Activated naive CD8-positive, alpha-beta T cell treated with anti-CD3 and anti-CD28 coated beads, Interleukin-2, amount 50 U/mL, for 24 hours (primary cell): ENCODE data around the gene UBXN2A.
"Not testable (repeated sequence)": the region's sequence is repeated elsewhere in the genome, so short reads cannot be mapped to it uniquely, and the experiment has no call there.

ENCODE experiments used
- ATAC-seq: fragments of 150-1000 bp; cut with Tn5 transposase; one replicate; pipeline ENCODE4 v1.10.0; 2021
- DNase-seq: peaks from one replicate; pipeline ENCODE4 v3.0.0; 2021
- H3K27ac Mint-ChIP-seq: one replicate; pipeline ENCODE4 v1.8.0; 2021; ENCODE audit warnings: mild to moderate bottlenecking, mixed read lengths
- H3K27me3 Mint-ChIP-seq: one replicate; pipeline ENCODE4 v1.8.0; 2021; ENCODE audit warnings: mixed read lengths
- H3K36me3 Mint-ChIP-seq: one replicate; pipeline ENCODE4 v1.8.0; 2021; ENCODE audit warnings: low read depth, mixed read lengths
- H3K4me1 Mint-ChIP-seq: one replicate; pipeline ENCODE4 v1.8.0; 2021; ENCODE audit warnings: mixed read lengths
- H3K4me3 Mint-ChIP-seq: one replicate; pipeline ENCODE4 v1.8.0; 2021; ENCODE audit warnings: mild to moderate bottlenecking, moderate library complexity, mixed read lengths
- H3K9me3 Mint-ChIP-seq: one replicate; pipeline ENCODE4 v1.8.0; 2021; ENCODE audit warnings: mixed read lengths

UBXN2A gene

DNA sequence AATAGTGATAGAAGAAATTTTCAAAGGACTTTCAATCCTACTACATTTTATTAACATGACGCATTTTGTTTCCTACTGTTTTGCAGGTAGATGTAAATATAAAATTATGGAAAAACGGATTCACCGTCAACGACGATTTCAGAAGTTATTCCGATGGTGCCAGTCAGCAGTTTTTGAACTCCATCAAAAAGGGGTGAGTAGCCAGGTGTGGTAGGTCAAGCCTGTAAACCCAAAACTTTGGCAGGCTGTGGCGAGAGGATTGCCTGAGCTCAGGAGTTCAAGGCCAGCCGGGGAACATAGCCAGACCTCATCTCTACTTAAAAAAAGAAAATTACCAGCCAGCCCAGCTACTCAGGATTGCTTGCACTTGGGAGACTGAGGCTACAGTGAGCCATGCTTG lies 36.6 kb downstream of the UBXN2A start:
- Mint-ChIP-seq H3K27ac (no peak overlapping the region), H3K27me3 (no peaks in the 10 kb centered on the region), H3K4me1 (no peaks in the 10 kb centered on the region), H3K9me3 (no peaks in the 10 kb centered on the region), H3K4me3 (no peak overlapping the region), H3K36me3 (peaks cover 6% of the 10 kb centered on the region)
- DNase-seq (no peak), ATAC-seq (no peak)

DNA sequence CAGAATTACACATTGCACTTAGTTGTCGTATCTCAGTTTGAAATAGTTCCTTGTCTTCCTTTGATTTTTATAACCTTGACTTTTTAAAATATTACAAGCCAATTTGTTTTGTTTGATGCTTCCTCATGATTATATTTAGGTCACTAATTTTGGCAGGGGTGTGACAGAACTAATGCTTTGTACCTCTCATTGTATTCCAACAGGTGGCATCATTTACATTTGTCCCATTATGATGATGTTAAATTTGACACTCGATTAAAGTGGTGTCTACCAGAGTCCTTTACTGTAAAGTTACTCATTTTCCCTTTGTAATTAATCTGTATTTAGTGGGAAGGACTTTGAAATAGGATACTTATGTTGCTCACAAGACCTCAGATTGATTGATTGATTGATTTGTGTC lies 48.1 kb downstream of the UBXN2A start:
- Mint-ChIP-seq H3K27ac (no peak overlapping the region), H3K36me3 (peaks cover 4% of the 10 kb centered on the region), H3K4me3 (no peak overlapping the region), H3K4me1 (no peaks in the 10 kb centered on the region), H3K9me3 (no peaks in the 10 kb centered on the region), H3K27me3 (no peaks in the 10 kb centered on the region)
- ATAC-seq (no peak), DNase-seq (no peak)

DNA sequence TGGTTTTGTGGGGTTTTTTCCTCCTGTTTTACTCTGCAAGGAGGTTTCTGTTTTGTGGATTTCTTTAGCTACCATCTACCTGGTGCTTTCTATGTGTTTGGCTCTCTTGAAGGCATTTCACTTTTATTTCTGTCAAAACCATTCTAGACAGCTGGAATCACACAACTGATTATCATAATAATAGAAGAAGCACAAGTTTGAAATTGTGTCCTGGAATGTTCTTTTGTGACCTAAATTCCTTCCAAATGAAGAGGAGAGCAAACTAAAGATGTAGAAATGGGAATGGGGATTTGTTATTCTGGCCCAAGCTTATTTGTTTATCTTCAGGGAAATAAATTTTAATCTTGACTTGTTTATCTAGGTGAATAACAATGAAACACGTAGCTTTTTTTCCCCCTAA lies 52.7 kb downstream of the UBXN2A start:
- H3K4me3 Mint-ChIP-seq: no peak overlapping the region
- H3K9me3 Mint-ChIP-seq: no peaks in the 10 kb centered on the region
- no peaks in the 10 kb centered on the region for H3K4me1 Mint-ChIP-seq
- ATAC-seq: no peak
- no peaks in the 10 kb centered on the region for H3K27me3 Mint-ChIP-seq
- DNase-seq: no peak
- H3K36me3 Mint-ChIP-seq: peaks cover 2% of the 10 kb centered on the region
- no peak overlapping the region for H3K27ac Mint-ChIP-seq

DNA sequence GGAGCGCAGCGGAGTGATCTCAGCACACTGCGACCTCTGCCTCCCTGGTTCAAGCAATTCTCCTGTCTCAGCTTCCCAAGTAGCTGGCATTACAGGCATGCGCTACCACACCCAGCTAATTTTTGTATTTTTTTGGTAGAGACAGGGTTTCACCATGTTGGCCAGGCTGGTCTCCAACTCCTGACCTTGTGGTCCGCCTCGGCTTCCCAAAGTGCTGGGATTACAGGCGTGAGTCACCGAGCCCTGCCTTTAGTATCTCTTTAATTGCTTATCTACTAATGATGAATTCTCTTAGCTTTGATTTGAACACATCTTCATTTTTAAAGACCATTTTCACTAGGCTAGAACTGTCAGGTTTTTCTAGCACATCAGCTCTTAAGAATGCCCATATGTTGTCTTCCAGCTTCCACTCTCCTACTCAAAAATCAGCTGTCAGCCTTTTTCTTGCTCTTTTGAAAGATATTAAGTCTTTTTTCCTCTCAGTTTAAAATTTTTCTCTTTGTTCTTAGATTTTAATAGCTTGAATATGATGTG lies 53.5 kb downstream of the UBXN2A start:
- Mint-ChIP-seq H3K27ac (no peak overlapping the region), H3K27me3 (no peaks in the 10 kb centered on the region)

DNA sequence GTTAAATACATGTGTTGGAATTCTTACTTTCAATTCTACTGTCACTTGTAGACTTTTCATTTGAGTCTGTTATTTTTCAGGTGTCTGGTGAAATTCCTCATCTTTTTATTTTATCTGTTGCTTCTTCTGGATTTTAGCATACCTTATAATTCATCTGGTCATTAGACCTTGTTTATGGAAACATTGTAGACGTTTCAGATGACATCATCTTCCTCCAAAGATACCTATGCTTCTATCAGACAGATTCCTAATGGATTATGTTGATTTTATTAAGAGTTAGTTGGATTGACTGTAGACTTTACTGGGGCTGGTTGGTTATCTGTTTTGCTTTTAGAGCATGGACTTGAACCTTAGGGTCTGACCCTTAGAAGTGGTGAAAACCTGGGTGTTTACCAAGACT lies 54.3 kb downstream of the UBXN2A start:
- no peak for DNase-seq
- H3K36me3 Mint-ChIP-seq: peaks cover 2% of the 10 kb centered on the region
- H3K4me3 Mint-ChIP-seq: no peak overlapping the region
- ATAC-seq: no peak
- no peaks in the 10 kb centered on the region for H3K4me1 Mint-ChIP-seq
- H3K9me3 Mint-ChIP-seq: no peaks in the 10 kb centered on the region
- H3K27ac Mint-ChIP-seq: no peak overlapping the region
- H3K27me3 Mint-ChIP-seq: no peaks in the 10 kb centered on the region

More for the DNA sequence above, 53.5 kb downstream of the UBXN2A start:
- Mint-ChIP-seq H3K4me1 (no peaks in the 10 kb centered on the region), H3K36me3 (peaks cover 2% of the 10 kb centered on the region), H3K9me3 (no peaks in the 10 kb centered on the region), H3K4me3 (no peak overlapping the region)
- no peak for ATAC-seq
- no peak for DNase-seq

DNA sequence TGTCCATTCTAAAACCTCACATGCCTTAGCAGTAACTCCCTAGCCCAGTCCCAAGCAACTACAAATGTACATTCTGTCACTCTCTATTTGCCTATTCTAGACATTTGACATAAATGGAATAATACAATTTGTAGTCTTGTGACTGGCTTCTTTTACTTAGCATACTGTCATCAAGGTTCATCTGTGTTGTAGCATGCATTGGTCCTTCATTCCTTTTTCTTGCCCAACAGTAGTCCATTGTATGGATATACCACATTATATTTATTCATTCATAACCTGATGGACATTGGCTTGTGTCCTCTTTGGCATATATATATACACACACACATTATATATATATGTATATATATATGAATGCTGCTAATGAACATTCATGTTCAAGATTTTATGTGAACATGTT lies 67.4 kb downstream of the UBXN2A start:
- no peak overlapping the region for H3K27ac Mint-ChIP-seq
- H3K4me1 Mint-ChIP-seq: peaks cover 5% of the 10 kb centered on the region
- ATAC-seq (no peak), DNase-seq (no peak)
- H3K4me3 Mint-ChIP-seq: no peak overlapping the region
- no peaks in the 10 kb centered on the region for H3K9me3 Mint-ChIP-seq
- no peaks in the 10 kb centered on the region for H3K36me3 Mint-ChIP-seq
- H3K27me3 Mint-ChIP-seq: peaks cover 25% of the 10 kb centered on the region

DNA sequence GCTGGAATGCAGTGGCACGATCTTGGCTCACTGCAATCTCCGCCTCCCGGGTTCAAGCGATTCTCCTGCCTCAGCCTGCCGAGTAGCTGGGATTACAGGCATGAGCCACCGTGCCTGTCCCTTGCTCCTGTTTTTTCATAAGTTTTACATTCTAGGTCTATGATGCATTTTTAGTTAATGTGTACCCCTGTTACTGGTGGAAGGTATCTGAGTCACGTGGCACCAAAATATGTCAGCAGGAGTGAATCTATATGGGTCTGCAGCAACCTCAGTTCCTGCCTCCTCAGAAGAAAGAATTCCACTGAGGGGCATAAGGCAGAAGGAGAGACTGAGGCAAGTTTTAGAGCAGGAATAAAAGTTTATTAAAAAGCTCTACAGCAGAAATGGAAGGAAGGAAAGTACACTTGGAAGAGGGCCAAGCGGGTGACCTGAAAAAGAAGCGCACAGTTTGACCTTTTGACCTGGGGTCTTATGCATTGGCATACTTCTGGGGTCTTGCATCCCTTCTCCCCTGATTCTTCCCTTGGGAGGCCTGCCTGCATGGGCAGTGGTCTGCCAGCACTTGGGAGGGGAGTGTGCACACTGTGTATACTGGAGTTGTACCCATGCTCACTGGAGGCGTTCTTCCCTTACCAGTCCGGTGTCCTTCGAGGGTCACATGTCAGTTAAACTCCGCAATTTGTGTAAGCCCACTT lies 68.6 kb downstream of the UBXN2A start:
- peaks cover 25% of the 10 kb centered on the region for H3K27me3 Mint-ChIP-seq
- ATAC-seq (no peak), DNase-seq (no peak)
- no peak overlapping the region for H3K27ac Mint-ChIP-seq
- H3K4me1 Mint-ChIP-seq: peaks cover 5% of the 10 kb centered on the region
- H3K36me3 Mint-ChIP-seq: no peaks in the 10 kb centered on the region
- no peak overlapping the region for H3K4me3 Mint-ChIP-seq
- H3K9me3 Mint-ChIP-seq: no peaks in the 10 kb centered on the region

DNA sequence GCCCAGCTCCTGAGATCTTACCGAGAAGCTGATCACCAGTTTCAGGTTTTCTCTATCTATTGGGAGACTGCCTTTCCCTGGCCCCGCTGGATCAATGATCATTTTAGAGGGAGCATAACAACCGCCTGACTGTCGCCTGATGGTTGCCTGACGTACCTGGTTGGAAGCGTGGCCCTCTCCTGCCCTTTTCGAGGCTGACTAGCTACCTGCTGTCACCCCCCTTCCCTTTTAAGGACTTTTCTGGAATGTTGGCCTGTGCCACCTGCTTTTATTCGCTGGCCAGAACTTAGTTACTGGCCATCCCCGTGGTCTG lies 69.1 kb downstream of the UBXN2A start:
- Mint-ChIP-seq H3K27ac (no peak overlapping the region), H3K4me3 (no peak overlapping the region), H3K4me1 (peaks cover 5% of the 10 kb centered on the region), H3K9me3 (no peaks in the 10 kb centered on the region), H3K36me3 (no peaks in the 10 kb centered on the region), H3K27me3 (peaks cover 25% of the 10 kb centered on the region)
- DNase-seq (no peak), ATAC-seq (no peak)

DNA sequence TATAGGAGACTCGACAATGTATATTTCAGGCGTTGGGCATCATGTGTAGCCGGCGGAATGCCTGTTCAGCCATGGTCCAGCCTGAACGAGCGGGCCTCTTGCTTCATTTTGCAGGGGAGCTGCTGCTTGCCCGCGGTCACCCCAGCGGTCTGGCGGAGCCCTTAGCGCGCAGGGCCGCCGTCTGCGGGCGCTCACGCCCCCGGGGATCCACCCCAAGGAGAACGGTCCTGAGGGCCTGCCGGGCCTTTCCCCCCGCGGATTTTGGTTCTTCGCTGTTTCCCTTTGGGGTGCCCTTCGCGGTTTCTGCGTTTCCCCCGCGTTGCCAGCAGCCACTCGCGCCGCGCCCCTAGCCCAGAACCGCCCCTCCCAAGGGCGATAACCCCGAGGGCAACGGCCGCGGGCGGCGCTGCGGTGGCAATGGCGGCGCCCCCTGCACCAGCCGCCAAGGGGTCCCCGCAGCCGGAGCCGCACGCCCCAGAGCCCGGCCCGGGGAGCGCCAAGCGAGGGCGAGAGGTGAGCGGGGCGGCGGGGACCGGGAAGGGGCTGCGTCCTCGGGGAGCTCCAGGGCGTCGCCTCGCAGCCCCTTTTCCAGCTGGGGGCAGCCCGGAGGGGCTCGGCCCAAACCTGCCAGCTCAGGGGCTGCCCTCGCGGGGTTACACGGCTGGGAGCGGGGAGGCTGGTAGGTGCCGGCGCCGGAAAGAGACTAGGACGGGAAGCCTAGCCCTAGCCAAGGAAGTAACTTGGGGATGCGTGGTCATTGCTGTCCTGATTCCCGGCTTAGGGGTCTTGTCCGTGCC lies 69.6 kb downstream of the UBXN2A start, which contains the start of gene MFSD2B:
MFSD2B (plus strand) TSS at position 406 of the 797 bp plus-strand sequence; CDS start at position 418, 12 bp downstream.
- Mint-ChIP-seq H3K27ac (no peak within 1 kb of the TSS), H3K36me3 (no peaks in the 10 kb centered on the region), H3K4me3 (peak within 1 kb of the TSS; percentile 25), H3K4me1 (peaks cover 5% of the 10 kb centered on the region), H3K9me3 (no peaks in the 10 kb centered on the region), H3K27me3 (peaks cover 25% of the 10 kb centered on the region)
- ATAC-seq (no peak), DNase-seq (no peak)

DNA sequence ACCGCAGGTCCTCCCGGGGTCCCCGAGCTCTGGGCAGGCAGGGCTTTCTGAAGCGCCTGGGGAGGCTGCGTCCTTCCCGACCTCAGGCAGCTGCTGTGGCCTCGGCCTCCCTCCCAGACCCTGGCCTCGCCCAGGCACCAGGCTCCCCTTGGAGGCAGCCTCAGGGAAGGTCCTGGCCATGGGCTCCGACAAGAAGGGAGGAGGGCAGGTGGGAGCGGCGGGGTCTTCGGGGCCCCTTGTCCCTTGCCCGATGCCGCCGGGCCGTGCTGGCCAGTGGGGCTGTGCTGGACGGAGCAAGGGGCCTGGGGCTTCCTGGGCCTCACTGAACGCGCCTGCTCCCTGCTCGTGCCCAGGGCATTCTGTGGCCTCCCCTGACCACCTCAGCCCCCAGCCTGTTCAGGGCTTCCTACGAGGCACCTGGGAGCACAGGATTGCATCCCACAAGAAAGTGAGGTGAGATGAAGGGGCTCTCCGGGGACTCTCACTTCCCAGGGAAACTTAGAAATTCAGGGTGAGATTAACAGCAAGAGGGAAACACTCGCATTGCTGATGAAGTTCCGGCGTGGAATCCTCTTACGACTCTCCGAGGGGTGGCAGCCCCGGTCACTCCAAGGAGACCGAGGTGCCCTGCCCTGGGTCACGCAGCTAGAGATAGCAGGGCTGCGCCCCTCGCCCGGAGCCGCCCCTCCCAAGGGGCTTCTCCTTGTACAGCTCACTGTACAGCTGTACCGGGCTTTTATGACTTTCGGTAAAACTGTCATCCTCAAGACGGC lies 70.4 kb downstream of the UBXN2A start:
- no peaks in the 10 kb centered on the region for H3K36me3 Mint-ChIP-seq
- no peaks in the 10 kb centered on the region for H3K9me3 Mint-ChIP-seq
- DNase-seq (no peak), ATAC-seq (peak; percentile 34)
- no peak overlapping the region for H3K27ac Mint-ChIP-seq
- peaks cover 25% of the 10 kb centered on the region for H3K27me3 Mint-ChIP-seq
- peak overlapping the region; percentile 25 for H3K4me3 Mint-ChIP-seq
- H3K4me1 Mint-ChIP-seq: peaks cover 5% of the 10 kb centered on the region

DNA sequence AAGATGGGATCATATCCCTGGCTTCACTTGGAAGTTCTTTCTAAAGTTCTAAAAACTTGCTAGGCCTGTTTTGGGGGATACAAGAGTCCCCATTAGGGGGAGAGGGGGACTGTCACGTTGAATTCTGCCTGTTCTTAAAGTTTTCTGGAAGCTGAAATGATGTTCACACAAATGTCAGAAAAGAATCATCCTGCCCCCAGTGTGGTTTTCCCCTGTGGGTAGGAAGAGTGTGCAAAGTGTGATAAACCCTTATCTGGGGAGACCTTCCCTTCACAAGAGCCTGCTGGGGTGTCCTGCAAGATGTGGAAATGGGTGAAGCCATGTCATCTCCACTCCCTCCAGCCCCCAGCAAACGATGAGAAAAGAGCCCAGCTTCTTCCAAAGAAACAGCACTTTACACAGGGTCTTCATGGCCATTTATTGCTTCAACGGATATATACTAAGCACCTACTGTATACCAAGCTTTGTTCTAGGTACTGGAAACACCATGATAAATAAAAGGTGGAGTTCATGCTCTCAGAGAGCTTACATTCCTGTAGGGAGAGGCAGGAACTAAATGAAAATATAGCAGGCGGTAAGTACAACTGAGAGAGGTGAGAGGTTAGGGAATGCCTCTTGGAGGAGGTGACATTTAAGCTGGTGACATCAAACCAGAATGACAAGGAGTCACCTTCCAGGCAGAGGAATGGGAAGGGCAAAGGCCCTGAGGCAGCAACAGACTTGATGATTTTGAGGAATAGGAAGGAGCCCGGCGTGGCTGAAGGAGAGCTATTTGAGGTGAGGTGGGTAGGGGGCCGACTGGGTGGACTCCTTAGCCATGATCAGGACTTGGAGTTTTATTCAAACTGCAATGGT lies 71.2 kb downstream of the UBXN2A start:
- H3K9me3 Mint-ChIP-seq: no peaks in the 10 kb centered on the region
- H3K4me1 Mint-ChIP-seq: peaks cover 5% of the 10 kb centered on the region
- DNase-seq (no peak), ATAC-seq (peak; percentile 50)
- no peaks in the 10 kb centered on the region for H3K36me3 Mint-ChIP-seq
- H3K4me3 Mint-ChIP-seq: peak overlapping the region; percentile 25
- H3K27ac Mint-ChIP-seq: no peak overlapping the region
- H3K27me3 Mint-ChIP-seq: peaks cover 25% of the 10 kb centered on the region

DNA sequence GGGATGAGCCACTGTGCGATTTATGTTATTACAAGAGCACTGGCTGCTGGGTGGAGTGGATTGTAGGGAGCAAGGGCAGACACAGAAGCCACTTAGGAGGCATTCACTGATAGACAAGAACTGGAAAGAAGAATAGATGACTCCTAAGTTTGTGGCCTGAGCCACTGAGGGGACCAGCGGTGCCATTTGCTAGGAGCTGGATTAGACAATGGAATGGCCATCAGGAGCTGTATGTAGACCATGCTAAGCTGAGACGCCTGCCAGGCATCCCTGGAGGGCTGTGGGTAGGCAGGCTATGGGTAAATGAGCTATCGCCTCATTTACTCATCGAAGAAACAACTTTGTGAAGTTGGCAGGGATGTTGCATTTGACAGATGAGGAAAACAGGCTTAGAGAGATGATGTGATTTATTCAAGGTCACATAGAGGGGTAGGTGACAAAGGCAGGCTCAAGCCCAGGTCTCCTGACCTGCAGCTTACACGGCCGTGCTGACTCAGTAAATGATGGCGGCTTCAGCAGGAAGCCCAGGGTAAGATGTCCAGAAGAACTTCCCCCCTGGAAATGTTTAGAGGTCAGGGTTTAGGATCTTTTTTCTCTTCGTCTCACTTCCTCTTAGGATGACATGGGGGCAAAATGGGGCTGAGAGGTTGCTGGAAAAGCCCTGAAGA lies 72.4 kb downstream of the UBXN2A start:
- DNase-seq: no peak

DNA sequence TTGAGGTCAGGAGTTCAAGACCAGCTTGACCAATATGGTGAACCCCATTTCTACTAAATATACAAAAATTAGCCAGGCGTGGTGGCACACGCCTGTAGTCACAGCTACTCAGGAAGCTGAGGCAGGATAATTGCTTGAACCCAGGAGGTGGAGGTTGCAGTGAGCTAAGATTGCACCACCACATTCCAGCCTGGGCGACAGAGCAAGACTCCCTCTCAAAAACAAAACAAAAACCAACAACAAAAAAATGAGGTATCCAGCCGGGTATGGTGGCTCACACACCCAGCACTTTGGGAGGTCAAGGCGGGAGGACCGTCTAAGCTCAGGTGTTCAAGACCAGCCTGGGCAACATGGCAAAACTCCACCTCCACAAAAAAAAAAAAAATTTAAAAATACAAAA lies 74.6 kb downstream of the UBXN2A start:
- not testable (repeated sequence) for H3K27ac Mint-ChIP-seq, H3K4me1 Mint-ChIP-seq

More for the DNA sequence above, 72.4 kb downstream of the UBXN2A start:
- Mint-ChIP-seq H3K36me3 (no peaks in the 10 kb centered on the region), H3K9me3 (no peaks in the 10 kb centered on the region), H3K27me3 (peaks cover 25% of the 10 kb centered on the region), H3K27ac (no peak overlapping the region), H3K4me1 (peaks cover 5% of the 10 kb centered on the region), H3K4me3 (no peak overlapping the region)
- ATAC-seq: no peak

More for the DNA sequence above, 74.6 kb downstream of the UBXN2A start:
- not testable (repeated sequence) for H3K9me3 Mint-ChIP-seq, H3K36me3 Mint-ChIP-seq, H3K4me3 Mint-ChIP-seq, ATAC-seq, DNase-seq
- H3K27me3 Mint-ChIP-seq: peaks cover 14% of the 10 kb centered on the region
